RPMI8226 (cell line): Measurements from ENCODE around the gene SVOPL.

Source experiments
- DNase-seq: peaks from one replicate; pipeline ENCODE4 v3.0.0-alpha.2; 2015

SVOPL gene

GRCh38 chr7:138553805-138554204 is 147.4 kb downstream of the SVOPL start:
- no peak for DNase-seq

GRCh38 chr7:138551102-138551501 is 150.1 kb downstream of the SVOPL start:
- no peak for DNase-seq

- DNase-seq = no peak
These were observed 150.8 kb downstream of the SVOPL start for GRCh38 chr7:138550337-138550736.

- no peak for DNase-seq
These were observed 152.1 kb downstream of the SVOPL start for GRCh38 chr7:138549082-138549481.

GRCh38 chr7:138546829-138547228 is 154.3 kb downstream of the SVOPL start:
- DNase-seq = no peak

GRCh38 chr7:138546064-138546619 is 155.0 kb downstream of the SVOPL start:
- no peak for DNase-seq

GRCh38 chr7:138545123-138545522 is 156.0 kb downstream of the SVOPL start:
- DNase-seq = no peak
